ENCODE measurements around the gene VWA8. TPM values are rescaled to one million over a fixed set of nuclear protein-coding genes. Genes with fewer than 3 reads are reported as not detected.

VWA8 gene
- total RNA-seq (2021; fragmentation: NEBNext Ultra II Directional; extraction: Animal tissue kit (Norgen Biotek cat#: 25700)) (17.9 and 19.6 TPM in 2 replicates), polyA plus RNA-seq (2011; rRNA removed) (4.6 and 5.9 TPM in 2 replicates), polyA minus RNA-seq (2011; rRNA and poly(A)+ RNA removed) (29.4 and 33.3 TPM in 2 replicates)
- polyA plus RNA-seq (2011; cell fraction: cytosol; rRNA removed): 7.3 TPM
- polyA plus RNA-seq (2011; cell fraction: nucleus; rRNA removed): 10.6 TPM
- 6.8 to 10.2 TPM (median 8.6 TPM) in 4 replicates for polyA plus RNA-seq (2012, experiment 1 of 2)
- 0.50 TPM for polyA plus RNA-seq (2012, experiment 2 of 2)
- polyA plus RNA-seq (2013, experiment 1 of 2): 15.1 TPM
- 12.3 TPM for polyA plus RNA-seq (2013, experiment 2 of 2)
- polyA minus RNA-seq (2011; cell fraction: cytosol; rRNA and poly(A)+ RNA removed): 9.3 TPM
- polyA minus RNA-seq (2011; cell fraction: nucleus; rRNA and poly(A)+ RNA removed): 63.9 TPM
- long read RNA-seq, experiment 1, partial matches to known transcripts: 8 of 18 reads
- long read RNA-seq, experiment 1, other reads (novel, unspliced or antisense): 10 of 18 reads
- long read RNA-seq, experiment 2, partial matches to known transcripts: 0 of 2 reads
- long read RNA-seq, experiment 2, other reads (novel, unspliced or antisense): 2 of 2 reads

DNA sequence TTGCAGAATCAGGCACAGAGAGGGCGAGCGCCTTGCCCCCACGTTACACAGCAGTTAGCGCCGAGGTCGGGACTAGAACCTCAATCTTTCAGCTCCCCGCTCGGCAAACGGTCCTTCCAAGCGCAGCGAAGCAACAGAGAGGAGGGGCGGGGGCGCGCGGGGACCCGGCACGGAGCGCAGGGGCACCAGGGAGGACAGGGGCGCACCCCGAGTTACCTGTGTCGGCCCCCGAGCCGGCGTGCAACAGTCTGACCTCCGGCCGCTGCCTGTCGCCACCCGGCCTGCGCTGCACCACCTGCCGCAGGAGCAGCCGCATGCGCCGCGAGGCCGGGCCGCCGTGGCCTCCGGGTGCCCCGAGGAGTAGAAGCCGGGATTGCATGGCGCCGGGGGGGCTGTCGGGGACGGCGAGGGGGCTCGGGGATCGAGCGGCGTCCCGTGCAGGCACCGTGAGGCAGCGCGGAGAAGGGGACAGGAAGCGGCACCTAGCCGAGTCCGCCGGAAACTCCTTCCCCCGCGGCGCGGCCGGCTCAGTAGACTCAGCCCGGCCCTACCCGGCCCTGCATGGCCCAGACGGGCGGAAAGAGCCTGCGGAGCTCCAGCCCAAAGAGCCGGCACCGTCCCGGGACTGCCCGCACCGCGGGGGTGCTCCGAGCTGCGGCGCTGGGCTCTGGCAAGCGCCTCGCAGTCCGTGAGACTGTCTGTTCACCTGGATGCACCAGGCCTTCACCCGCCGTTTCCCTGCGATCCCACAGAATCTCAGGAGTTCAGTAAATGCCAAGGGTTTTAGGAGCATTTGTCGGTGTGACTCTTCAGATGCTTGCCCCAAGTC, at the start of gene VWA8:
VWA8 (minus strand) TSS at position 473 of the 829 bp plus-strand sequence; CDS start at position 379, 94 bp downstream.
- Histone ChIP-seq H2BK12ac (ENCODE audit: low read depth, low read length) (peak within 1 kb of the TSS; percentile 29), H2BK15ac (ENCODE audit: low read length) (0 out of 2 replicates have a peak within 1 kb of the TSS, but pooled peaks have one; percentile 48), H4K91ac (replicated peaks; ENCODE audit: insufficient read length, low read length) (peak within 1 kb of the TSS; percentile 63), H2BK5ac (ENCODE audit: low read depth, low read length) (no peak within 1 kb of the TSS), H3K4me3 (ENCODE audit: extremely low read depth in 1 of 4, insufficient read depth in 2 of 4, low read depth in 3 of 4, low read length in 4 of 4) (peak within 1 kb of the TSS; percentile 69 to 80 (median 72)), H2AFZ (ENCODE audit: low read length) (peak within 1 kb of the TSS; percentile 99), H4K20me1 (replicated peaks in 1 of 2; ENCODE audit: control insufficient read depth in 1 of 2, insufficient read depth in 2 of 2, low read length in 2 of 2) (no peaks in the 10 kb centered on the region), H4K8ac (ENCODE audit: extremely low read depth, insufficient read depth, low read length) (peak within 1 kb of the TSS; percentile 76), H3K9ac (replicated peaks in 1 of 4; ENCODE audit: extremely low read depth in 1 of 4, low read depth in 3 of 4, low read length in 3 of 4) (peak within 1 kb of the TSS; percentile 73 to 80 (median 76)), H2BK20ac (ENCODE audit: low read length) (no peak within 1 kb of the TSS), H3K14ac (ENCODE audit: insufficient read length) (no peak within 1 kb of the TSS), H3K79me2 (ENCODE audit: control insufficient read depth in 1 of 2, insufficient read depth in 2 of 2, low read length in 2 of 2) (peaks cover 0 to 39% of the 10 kb centered on the region in 2 experiments; a peak in 2 of 4 replicates), H3K4me2 (ENCODE audit: insufficient read depth in 1 of 2, low read depth in 2 of 2, low read length in 2 of 2) (peak within 1 kb of the TSS; percentile 75 to 88), H3K27ac (ENCODE audit: low read depth, low read length) (peak within 1 kb of the TSS; percentile 64; the same call in 1 of the 2 replicates), H3K18ac (ENCODE audit: extremely low read depth, low read length) (peak within 1 kb of the TSS; percentile 81; the same call in 1 of the 2 replicates), H4K5ac (ENCODE audit: insufficient read length, low read depth, low read length) (peak within 1 kb of the TSS; percentile 57), H3K79me1 (ENCODE audit: low read depth, low read length) (peaks cover 2% of the 10 kb centered on the region; the same call in 1 of the 2 replicates), H3K23ac (ENCODE audit: insufficient read length) (no peak within 1 kb of the TSS), H2BK120ac (replicated peaks; ENCODE audit: low read depth, low read length) (no peak within 1 kb of the TSS), H3K4ac (replicated peaks; ENCODE audit: insufficient read length, low read depth, low read length) (no peak within 1 kb of the TSS), H3K23me2 (ENCODE audit: low read depth, low read length) (peaks cover 4% of the 10 kb centered on the region), H3K36me3 (ENCODE audit: control insufficient read depth in 2 of 4, insufficient read depth in 4 of 4, low read length in 3 of 4) (no peaks in the 10 kb centered on the region), H3K9me3 (ENCODE audit: insufficient read depth in 2 of 2, low read depth in 1 of 2, low read length in 1 of 2) (no peaks in the 10 kb centered on the region), H3K56ac (replicated peaks; ENCODE audit: insufficient read length, low read depth, low read length) (peak within 1 kb of the TSS; percentile 35), H3K4me1 (replicated peaks in 1 of 4; ENCODE audit: control insufficient read depth in 3 of 4, insufficient read depth in 4 of 4, low read length in 3 of 4) (peaks cover 0 to 3% (median 1%) of the 10 kb centered on the region in 4 experiments; a peak in 3 of 7 replicates), H3K27me3 (replicated peaks in 1 of 4; ENCODE audit: control insufficient read depth in 3 of 4, extremely low read depth in 1 of 4, insufficient read depth in 3 of 4, low read length in 3 of 4) (peaks cover 0 to 2% (median under 1%) of the 10 kb centered on the region in 4 experiments; a peak in 1 of 7 replicates), H2AK5ac (ENCODE audit: low read depth, low read length) (no peak within 1 kb of the TSS)
- ChIA-PET POLR2A (ENCODE audit: partially characterized antibody) (interaction anchor here (0.7 to 2.2 kb wide), 11 partner anchors 8 to 87 kb away, joined by 3 to 16 read pairs (median 5); partner anchors contain the start of gene DGKH), CTCF (ENCODE audit: partially characterized antibody) (interaction anchor here (0.6 to 5.1 kb wide), 2 partner anchors 9 to 12 kb away, joined by 3 to 31 read pairs; no protein-coding TSS in a partner anchor)
- DNase-seq (ENCODE audit: low read depth in 1 of 2, low spot score in 2 of 2) (peak; percentile 61 to 92), FAIRE-seq (no peak)
- 2% methylated on average over 53 of the region's 83 CpGs; no CpG with 5 or more reads in 1 of the 2 experiments for WGBS, 2 experiments (ENCODE audit: extremely low coverage in 1 of 2, insufficient coverage in 1 of 2, insufficient read length in 1 of 2, insufficient replicate concordance in 2 of 2, low coverage in 1 of 2, low lambda C conversion rate in 2 of 2, missing lambda C conversion rate in 1 of 2)
- TF ChIP-seq BRCA1 (IDR thresholded peaks at IDR 0.05; ENCODE audit: low read depth, low read length): no peak; the same call in 1 of the 2 replicates
- TF ChIP-seq CBX8 (IDR thresholded peaks at IDR 0.05; ENCODE audit: borderline replicate concordance, low read depth, low read length): no peak
- peak; percentile 85 for TF ChIP-seq TBP (IDR thresholded peaks at IDR 0.05; ENCODE audit: low read depth, low read length)
- TF ChIP-seq SRF (IDR thresholded peaks at IDR 0.05; ENCODE audit: low read depth, low read length): no peak
- TF ChIP-seq YY1 (IDR thresholded peaks at IDR 0.05; ENCODE audit: low read depth, low read length): no peak; the same call in 1 of the 2 replicates
- TF ChIP-seq CBX5 (IDR thresholded peaks at IDR 0.05; ENCODE audit: low read depth, low read length): no peak
- TF ChIP-seq, protein P1, sequence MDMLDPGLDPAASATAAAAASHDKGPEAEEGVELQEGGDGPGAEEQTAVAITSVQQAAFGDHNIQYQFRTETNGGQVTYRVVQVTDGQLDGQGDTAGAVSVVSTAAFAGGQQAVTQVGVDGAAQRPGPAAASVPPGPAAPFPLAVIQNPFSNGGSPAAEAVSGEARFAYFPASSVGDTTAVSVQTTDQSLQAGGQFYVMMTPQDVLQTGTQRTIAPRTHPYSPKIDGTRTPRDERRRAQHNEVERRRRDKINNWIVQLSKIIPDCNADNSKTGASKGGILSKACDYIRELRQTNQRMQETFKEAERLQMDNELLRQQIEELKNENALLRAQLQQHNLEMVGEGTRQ (IDR thresholded peaks at IDR 0.05; ENCODE audit: low read length): no peak
